GM21526 (cell line): ENCODE data around the gene WHRN.

Experiments used
- ATAC-seq: cut with Tn5 transposase; IDR thresholded peaks from one replicate; pipeline ENCODE4 v1.9.1; 2021; ENCODE audit warnings: moderate library complexity; ENCODE audit not compliant: unreplicated experiment, low FRiP score

WHRN gene

DNA sequence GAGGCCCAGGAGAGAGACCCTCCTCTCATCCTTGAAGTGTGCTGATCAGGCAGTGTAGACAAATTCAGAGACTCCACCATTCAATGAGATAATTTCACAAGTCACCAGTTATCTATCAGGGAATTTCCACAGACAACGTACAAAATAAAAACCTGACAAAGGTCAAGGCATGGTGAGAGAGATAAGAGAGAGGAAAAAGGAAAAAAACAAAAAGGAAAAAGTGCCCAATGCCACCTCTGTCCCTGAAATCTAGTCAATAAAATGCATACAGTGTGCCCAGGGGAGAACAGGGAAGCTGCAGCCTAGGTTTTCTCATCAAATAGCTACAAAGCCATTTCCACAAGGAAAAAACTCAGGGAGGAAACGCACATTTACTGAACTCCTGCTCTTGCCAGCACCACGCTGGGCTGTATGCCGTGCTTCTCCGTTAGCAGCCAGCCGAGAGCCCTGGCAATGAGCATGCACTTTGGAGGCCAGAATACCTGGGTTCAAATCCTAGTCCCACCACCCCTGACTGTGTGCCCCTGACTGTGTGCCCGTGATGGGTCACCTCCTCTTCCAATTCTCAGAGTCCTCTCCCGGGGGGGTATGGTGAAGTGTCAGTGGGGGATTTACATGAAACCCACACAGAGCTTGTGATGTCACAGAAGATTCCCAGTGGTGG, 11.6 kb downstream of the WHRN start:
- ATAC-seq, result no peak

DNA sequence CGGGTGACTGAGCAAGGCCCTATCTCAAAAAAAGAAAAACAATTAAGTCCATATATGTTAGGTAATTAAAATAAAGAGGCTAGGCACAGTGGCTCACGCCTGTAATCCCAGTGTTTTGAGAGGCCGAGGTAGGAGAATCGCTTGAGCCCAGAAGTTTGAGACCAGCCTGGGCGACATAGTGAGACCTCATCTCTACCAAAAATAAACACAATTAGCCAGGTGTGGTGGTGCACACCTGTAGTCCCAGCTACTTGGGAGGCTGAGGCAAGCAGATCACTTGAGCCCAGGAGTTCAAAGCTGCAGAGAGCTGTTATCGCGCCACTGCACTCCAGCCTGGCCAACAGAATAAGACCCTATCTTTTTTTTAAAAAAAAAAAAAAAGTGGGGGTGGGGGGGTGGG, 12.3 kb downstream of the WHRN start:
- ATAC-seq, result no peak

DNA sequence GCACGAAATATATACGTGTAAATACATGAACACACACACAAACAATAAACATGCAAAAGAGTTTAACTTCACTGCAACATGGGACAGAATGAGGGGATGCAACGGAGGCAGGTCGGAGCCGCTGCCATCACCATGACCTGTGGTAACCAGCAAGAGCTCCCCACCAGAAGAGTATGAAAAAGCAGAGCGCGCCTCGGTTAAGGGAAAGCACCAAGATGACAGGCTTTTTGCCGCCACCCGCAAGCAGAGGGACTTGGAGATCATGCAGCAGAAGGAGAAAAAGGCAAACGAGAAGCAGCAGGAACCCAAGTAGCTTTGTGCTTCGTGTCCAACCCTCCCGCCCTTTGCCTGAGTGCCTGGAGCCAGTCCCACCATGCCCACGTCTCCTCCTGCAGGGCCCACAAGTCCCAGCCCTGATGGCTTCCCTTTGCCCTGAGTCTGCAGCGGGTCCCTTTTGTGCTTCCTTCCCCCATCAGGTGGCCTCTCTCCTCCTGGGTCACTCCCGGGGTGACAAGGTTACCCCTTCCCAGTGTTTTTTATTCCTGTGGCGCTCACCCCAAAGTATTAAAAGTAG, 13.8 kb downstream of the WHRN start:
- ATAC-seq, result no peak

DNA sequence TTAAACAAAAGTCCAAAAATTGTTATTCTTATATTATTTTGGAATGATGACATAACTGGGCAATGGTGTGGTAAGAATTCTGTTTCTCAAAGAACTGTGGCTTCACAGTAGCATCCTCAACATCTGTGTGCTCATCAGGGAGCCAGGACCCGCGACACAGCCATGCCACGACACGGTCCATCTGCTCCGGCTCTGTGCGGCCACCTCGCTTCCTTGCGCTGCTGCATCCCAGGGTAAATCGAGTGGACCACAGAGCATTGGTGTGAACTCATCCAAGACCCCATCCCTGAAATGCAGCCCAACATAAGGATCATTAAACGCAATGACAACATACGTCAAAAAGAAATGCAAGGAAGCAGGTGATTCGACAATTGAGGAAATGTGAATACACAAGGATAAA, 15.3 kb downstream of the WHRN start:
- ATAC-seq, result no peak

DNA sequence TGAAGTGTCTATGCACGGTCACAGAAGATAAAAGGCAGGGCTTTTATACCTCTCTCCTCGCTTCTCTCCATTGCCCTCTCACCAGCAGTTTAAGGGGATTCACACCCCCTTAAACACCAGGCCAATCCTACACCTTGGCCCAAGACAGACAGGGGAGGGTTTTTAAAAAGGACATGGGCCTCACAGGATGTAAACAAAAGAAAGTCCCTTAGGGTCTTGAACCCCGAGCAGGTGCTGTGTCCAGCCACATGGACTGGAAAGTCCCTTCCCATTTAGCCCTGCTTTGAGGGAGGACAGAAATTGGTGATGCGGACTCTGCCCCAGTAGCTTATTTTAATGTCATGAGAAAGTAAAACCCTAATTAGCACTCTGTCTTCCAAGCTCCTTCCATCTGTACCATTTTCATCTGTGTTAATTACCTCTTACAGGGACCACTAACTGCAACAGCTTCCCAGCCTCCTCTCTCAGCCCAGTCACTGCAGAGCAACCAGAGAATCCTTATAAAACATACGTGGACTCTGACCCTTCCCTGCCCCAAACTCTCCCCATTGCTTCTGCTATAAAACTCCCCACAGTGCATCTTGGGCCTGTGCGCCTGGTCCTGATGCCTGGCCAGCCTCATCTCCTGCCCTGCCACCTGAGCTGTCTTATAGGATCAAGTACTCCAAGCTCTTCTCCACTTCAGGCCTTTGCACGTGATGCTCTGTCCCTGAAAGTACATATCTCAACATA, 16.7 kb downstream of the WHRN start:
- ATAC-seq, result no peak

DNA sequence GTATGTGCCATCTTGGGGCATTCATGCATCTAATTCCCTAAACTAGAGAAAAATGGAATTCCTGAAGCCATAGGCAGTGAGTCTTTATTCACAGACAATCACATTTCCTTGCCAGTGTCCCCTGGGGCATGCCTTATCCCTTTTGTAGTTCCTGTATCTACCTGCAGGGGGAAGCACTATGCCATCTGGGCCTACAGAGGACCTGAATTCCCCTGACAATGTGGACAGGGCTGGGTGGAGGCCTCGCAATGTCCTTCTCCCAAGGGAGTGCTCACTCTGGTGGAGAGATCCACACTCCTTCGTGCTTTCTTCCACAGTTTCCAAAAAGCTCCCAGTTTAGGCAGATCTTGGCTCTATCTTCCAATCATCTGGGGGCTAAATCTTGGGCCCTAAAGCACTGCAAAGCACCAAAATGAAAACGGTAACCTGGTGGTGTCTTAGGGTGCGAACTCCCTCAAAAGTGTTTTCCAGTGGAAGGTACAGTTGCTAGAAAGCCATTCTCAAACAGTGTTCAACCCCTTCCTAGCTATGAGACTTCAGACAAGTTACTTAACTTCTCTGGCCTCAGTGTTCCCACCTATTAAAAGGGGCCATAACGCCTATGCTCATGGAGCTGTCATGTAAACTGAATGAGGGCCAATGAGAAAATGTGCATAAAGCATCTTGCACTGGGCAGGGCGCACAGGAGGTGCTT, 17.5 kb downstream of the WHRN start:
- ATAC-seq, result peak; percentile 63

DNA sequence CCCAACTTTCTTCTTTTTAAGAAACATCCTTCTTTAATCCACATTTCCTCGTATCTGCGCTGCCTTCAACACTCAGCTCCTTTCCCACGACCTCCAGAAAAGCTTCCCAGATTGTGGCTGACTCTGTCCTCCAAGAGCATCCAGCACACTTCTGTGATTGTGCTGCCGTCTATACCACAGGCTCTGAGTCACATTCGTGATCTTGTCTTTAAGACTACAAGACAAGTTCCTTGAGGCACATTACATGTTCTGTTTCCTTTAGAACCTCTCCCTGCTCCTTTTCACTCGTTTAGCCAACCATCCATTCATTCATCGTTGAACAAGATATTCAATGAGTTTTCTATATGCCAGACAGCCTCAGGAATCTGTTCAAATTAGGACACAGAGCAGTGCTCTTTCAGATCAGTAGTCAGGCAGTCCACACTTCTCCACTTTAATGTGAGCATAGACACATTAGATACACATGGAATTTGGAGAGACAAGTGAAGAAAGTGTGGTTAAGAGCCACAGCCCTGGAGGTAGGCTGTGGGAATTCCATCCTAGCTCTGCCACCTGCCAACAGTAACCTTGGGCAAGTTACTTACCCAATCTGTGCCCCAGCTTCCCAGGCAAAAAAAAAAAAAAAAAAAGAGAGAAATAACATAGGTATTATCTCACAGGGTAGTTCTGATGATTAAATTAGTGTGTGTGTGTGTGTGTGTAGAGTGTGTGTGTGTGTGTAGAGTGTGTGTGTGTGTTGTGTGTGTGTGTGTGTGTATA, 18.9 kb downstream of the WHRN start:
- ATAC-seq, result no peak

DNA sequence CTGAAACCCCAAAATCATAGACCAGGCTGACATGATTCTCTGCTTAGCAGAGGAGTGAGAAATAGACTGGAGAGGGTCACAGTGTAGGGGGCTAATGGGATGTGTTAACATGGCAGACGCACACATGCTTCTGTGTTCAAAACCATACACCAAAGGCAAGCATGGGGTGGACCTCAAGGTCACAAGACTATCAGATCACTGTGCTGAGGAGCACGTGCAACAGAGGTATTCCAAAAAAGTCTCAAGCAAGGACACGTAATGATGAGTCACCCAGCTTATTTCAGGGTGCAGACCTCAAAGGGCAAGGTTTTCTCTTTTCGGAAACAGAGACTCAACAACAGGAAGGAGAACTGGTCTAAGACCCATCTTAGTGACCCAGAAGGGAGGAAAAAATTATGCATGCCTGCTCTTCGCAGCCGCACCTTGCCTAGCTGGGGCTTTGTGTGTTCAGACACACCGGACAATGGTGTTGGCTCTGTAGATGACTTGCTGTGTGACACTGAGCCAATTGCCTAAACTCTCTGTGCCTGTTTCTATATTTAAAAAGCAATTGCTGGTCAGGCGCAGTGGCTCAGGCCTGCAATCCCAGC, 20.3 kb downstream of the WHRN start:
- peak; percentile 62 for ATAC-seq

DNA sequence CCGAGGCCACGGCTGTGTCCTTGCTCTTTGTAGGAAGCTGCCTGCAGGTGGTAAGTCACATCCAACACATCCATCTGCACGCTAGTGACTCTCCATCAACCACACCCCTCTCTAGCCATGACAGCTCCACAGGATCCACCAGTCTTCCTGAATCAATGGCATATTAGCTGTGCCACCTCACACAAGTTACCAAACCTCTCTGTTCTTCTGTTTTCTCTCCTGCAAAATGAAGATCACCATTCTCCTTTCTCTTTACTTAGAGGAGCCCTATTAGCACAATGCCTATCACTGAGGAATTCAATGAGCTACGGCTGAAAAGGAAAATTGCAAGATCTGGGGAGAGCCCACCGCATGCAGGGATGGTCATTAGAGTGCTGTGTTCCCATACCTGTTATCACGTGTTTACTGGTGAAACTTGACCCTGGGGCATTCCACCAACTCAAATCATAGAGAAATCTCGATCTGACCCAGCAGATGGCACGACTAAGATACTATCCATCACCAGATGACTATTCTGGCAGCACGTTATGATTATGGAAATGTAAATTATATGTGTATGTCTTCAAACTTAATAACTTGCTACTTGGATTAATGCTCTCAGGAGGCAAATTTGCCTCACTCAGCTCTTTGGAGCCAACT, 20.9 kb downstream of the WHRN start:
- ATAC-seq, result no peak

DNA sequence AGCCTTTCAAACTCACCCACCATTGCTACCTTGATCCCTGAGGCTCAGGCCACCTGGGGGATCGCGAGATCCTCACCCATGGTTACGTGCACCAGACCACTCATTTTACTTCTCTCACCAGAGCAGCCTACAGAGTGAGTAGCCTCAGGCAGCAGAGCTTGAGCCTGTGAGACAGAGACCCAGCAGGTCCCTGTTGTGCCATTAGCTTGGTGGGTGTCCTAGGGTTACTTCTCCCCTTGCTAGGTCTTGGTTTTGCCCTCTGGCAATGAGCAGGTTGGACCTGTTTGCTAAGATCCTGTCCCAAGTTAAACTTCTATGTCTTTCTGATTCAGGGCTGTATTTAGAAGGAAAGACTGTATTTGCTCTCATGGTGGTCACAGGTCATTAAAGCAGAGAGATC, 21.8 kb downstream of the WHRN start:
- ATAC-seq, result no peak

DNA sequence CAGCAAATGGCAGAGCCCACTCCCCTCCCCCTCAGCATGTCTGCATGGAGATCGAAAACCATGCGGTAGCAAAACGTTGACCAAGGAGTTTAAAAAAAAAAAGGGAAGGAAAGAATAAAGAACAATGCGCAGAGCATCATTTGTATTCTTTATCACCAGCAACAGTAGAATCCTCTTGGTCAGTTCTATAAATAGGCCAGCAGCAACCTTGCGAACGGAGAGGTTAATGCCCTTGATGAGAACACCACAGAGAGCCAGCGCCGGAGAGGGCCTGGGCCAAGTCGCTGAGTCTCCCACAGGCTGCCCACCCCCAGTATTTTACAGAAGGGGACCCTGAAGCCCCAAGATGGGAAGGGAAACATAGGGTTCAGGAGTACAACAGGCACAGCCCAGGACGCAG, 22.7 kb downstream of the WHRN start:
- no peak for ATAC-seq

DNA sequence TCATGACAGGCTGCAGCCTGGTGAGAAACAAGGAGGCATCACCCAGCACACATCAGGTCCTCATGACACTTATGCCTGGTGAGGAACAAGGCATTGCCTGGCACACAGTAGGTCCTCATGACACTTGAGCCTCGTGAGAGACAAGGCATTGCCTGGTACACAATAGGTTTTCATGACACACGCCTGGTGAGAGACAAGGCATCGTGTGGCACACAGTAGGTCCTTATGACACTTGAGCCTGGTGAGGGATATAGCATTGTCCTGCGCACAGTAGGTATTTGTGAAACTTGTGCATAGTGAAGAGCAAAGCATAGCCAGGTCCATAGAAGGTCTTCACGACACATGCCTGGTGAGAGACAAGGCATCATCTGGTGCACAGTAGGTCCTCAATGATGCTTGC, 23.5 kb downstream of the WHRN start:
- no peak for ATAC-seq

DNA sequence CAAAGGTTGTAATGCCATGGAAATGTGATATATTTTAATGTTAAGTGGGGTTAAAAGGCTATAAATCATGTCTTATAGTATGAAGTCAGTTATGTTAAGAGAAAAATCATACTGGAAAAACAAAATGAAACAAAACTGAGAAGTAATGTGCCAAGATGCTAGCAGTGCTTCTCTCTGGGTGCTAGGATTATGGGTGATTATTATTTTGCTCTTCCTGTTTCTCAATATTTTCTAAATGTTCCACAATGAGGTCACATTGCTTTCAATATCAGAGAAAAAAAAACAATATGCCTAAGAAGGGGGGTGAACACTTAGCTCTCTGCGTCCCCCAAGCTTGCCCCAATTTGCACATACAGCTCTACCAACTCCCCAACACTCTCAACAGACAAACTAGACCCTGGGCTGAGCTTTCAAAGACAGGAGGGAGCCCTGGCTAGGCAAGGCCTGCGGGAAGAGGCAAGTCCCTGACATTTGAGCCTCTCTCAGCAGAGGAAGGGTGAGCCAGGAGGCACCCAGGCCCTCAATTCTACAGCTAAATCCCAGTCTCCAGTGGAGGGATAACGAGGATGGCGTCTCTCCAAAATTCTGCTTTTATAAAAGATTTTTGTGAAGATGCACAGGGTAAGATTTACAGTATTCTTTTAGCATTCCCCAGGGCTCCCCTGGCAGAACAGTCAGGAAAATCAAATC, 24.4 kb downstream of the WHRN start:
- no peak for ATAC-seq

DNA sequence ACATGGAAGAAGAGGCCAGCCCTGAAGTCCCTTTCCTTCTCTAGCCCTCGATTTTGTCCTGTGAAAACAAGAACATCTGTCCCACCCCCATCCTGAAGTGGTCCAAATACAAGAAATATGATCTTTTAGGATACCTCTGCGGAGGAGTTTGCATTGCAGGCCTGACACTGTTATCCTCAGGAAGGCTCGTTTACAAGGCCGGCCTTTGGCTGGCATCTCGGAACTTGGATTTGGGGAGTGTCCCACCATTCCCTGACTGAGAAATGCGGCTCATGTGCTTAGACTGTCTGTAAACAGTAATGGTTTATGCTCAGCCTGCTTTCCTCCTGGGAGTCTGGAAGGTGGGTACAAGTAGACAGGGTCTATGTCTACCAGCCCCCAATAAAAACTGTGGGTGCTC, 26.4 kb downstream of the WHRN start:
- ATAC-seq, result no peak

DNA sequence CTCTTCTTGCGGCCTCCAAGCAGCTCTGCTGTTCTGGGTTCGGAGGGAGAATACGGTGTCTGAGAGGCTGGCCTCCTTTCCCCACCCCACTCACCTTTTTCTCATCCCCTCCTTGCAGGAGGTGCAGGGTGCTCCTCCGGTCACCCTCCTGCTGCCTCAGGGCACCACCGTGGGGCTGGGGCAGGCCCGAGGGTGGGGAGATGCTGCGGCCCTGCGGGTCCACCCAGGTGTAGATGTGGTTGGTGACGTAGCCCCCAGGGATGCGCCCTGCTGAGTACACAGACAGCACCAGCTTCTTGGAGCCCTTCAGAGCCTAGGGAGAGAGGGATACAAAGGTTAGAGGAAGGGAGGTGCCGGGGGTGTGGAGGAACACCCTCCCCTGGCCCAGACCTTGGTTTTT, 26.8 kb downstream of the WHRN start:
- ATAC-seq, result no peak

DNA sequence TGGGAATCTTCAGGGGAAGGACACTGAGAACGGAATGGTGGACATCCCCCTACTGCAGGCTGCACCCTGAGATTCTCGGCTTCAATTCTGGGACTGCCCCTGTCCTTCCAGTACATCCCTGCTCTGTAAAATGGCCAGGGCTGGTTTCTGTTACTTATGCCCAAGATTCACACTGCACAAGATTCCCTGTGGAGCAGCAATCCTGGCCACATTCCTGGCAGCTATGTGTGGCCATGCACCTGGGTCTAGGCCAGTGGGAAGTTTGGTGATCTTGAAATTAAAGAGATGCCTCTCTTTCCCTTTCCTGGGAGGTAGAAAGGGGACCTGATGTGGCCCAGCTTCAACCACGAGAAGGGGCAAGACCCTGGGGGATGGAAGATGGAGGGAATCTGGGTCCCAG, 27.6 kb downstream of the WHRN start:
- no peak for ATAC-seq

DNA sequence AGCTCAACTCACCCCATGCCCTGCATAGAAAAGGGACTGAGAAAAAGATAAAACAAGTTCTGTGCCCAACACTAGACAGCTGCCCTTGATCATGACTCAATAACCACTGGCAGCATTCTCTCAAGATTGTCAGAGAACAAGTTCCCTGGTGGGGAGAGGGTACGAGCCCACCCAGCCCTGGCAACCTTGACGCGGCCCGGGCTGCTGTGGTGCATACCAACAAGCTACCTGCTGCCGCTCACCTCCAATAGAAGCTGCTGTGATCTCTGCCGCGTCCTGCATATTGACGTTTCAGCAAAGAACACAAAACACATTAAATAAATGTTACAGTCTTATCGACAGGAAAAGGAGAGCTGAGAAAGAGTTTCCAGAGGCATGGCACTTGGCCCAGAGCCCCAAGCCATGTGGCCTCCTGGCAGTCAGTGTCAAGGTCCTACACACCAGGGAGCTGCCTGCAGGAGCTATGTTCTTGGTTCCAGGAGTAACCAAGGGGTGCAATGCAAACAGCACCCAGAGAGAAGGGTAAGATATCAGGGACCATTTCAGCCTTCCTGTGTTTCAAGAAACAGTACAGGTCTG, 28.3 kb downstream of the WHRN start:
- no peak for ATAC-seq

DNA sequence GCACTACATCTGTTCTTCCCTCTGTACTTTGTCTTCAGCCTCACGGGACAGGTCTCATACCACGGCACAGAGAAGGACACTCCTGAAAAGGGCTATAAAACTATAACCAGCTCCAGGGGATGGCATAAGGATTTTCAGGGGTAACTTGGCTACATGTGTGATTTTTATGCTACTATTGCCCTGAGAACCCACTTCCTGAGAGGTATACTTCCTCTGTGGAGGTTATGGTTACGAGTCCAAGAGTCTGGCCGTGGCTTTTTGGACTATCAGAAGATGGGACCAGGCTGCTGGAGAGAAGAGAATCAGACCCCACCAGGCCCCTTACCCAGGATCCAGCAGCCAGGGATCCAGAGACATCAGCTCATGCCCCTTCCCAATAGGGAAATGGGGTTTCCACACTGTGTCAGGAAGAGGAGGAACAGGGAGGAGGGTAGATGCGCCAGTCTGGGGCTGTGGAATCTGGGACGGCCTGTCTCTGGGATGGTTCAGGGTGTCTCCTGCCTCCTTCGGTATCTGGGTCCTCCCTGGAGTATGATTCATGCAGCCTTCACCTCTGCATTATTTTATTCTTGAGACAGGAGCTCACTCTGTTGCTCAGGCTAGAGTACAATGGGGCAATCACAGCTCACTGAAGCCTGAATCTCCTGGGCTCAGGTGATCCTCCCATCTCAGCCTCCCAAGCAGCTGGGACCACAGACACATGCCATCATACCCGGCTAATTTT, 29.7 kb downstream of the WHRN start:
- no peak for ATAC-seq
